Right renal pelvis (tissue), 4 donors: Measurements from ENCODE around the gene CLUH. TPM values are rescaled to one million over a fixed set of nuclear protein-coding genes. Genes with fewer than 3 reads are reported as not detected.

Source experiments
- DNase-seq, 4 donors: peaks; one replicate each; pipeline ENCODE4 v3.0.0-alpha.2; 2013; ENCODE audit warnings: low read depth in 4 of 4, low spot score in 3 of 4, missing footprints in 1 of 4
- polyA plus RNA-seq, 4 donors: library from polyadenylated mRNA; unstranded; fragments of 120-200 nt; gene quantifications; one replicate each; pipeline ENCODE4 v1.2.1, GENCODE V29; 2013; ENCODE audit not compliant: insufficient read length in 4 of 4

Gene CLUH
- polyA plus RNA-seq, 4 donors: 42.9 to 59.1 (median 54.9) TPM

DNA sequence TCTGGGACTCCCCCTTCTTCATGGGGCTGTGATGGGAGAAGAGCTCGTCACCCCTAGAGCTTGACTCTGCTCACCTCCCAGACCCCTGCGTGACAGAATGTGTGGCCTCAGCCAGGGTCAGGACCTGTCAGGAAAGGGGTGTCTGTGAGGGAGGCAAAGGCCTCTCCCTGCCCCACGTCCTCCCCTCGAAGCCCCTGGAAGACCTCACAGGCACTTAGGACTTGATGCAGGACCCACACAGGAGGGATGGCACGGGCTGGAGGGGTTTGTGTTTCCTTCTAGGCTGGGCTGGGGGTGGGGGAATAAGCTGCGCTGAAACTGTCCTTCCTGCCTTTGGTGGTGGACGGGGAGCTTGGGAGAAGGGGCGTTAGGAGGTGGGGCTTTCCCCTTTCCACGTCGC lies 11.0 kb upstream of the CLUH start:
- DNase-seq: no peak

- DNase-seq: no peak
These were observed 10.0 kb upstream of the CLUH start for GRCh38 chr17:2721603-2722002.

DNA sequence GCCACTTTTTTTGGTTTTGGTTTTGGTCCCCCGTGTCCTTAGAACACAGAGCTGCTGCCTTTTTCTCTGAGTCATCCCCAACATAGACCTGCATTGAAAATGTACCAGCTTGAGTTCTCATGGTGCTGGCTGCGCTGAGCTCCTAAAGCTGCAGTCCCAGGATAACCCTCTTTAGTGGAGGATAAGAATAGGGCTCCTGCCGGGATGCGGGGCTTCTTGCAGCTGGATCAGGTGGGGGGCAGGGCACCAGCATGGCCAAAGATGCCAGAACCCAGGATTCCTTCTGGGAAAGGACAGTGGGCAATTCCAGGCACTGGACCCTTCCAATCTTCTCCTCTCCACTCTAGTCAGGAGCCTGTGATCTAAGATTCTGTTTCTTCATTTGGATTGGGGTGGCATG lies 8.3 kb upstream of the CLUH start:
- DNase-seq: no peak

DNA sequence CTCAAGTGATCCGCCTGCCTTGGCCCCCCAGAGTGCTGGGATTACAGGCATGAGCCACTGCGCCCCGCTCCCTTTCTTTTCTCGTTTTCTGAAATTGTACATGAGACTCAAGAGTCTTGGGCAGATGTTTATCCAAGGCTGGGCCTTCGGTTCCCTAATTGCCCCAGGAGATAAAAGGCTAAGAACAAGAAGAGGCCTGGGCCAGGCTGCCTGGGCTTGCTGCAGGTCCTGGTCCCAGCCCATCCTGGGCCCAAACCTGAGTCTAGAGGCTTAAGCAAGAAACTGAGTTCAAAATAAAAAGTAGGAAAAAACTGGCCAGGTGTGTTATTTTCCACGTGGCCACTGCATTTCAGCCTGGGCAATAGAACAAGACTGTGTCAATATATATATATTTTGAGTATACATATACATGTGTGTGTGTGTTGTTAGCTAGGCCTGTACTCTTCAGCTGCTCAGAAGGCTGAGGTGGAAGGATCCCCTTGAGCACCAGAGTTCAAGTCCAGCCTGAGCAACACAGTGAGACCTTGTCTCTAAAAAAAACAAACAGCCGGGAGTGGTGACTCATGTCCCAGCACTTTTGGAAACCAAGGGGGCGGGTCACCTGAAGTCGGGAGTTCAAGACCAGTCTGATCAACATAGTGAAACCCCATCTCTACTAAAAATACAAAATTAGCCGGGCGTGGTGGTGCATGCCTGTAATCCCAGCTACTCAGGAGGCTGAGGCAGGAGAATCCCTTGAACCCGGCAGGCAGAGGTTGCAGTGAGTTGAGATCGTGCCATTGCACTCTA lies 6.8 kb upstream of the CLUH start:
- no peak for DNase-seq

DNA sequence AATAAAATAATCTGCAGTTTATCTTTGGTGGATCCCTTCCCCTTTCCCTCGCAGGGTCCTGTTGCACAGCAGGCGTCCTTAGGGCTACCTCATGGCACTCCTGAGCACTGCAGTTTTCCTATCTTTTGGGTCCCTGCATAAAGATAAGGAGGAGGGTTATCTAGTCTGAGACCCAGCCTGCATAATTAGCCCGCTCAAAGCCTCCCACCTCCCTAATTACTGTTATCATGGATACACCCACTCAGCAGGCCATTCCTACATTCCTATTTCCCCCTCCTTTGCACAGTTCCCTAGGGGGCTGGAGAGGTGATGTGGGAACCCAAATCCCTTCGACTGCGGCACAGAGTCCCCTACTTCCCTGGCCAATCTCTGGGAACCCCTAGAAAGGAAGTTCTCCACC lies 5.1 kb upstream of the CLUH start:
- no peak for DNase-seq

DNA sequence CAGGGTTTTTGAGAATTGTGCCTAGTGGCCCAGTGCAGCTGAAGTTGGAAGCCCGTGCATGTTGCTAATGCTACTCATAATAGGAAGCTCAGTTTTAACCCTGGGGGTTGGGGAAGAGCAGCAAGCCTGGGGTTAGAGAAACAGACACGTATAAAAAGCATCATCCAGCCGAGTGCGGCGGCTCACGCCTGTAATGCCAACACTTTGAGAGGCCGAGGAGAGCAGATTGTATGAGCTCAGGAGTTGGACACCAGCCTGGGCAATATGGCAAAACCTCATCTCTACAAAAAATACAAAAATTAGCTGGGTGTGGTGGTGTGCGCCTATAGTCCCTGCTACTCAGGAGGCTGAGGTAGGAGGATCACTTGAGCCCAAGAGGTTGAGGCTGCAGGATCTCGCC lies 2.3 kb upstream of the CLUH start:
- DNase-seq: no peak

DNA sequence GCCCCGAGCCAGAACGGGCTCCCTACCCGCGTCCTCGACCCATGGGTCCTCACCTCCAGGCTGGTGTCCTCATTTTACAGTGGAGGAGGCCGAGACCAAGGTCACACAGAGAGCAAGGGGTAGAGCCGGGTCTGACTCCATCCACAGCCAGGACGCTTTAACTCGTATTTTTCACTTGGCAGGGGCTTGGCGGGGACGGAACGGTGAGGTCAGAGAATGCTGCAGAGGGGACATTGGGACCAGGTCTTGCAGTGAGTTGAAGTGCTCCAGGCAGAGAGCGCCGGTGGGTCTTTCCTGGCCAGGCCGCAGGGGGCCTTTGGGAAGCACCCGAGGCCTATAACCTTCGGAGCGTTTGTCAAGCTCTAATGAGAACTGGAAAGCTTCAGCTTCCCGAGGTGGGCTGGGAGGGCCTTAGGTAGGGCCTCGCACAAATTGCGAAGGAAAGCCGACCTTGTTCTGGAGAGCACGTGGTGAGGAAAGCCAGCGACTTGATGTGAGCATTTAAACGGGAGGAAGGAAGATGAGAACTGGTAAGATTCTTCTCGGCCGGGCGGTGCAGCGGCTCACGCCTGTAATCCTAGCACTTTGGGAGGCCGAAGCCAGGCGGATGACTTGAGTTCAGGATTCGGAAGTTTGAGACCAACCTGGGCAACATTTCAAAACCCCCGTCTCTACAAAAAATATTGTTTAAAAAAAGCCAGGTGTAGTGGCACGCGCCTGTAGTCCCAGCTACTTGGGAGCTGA lies 908 bp upstream of the CLUH start:
- DNase-seq: no peak

GRCh38 chr17:2710803-2711607 lies 559 bp downstream of the CLUH start:
- no peak for DNase-seq

DNA sequence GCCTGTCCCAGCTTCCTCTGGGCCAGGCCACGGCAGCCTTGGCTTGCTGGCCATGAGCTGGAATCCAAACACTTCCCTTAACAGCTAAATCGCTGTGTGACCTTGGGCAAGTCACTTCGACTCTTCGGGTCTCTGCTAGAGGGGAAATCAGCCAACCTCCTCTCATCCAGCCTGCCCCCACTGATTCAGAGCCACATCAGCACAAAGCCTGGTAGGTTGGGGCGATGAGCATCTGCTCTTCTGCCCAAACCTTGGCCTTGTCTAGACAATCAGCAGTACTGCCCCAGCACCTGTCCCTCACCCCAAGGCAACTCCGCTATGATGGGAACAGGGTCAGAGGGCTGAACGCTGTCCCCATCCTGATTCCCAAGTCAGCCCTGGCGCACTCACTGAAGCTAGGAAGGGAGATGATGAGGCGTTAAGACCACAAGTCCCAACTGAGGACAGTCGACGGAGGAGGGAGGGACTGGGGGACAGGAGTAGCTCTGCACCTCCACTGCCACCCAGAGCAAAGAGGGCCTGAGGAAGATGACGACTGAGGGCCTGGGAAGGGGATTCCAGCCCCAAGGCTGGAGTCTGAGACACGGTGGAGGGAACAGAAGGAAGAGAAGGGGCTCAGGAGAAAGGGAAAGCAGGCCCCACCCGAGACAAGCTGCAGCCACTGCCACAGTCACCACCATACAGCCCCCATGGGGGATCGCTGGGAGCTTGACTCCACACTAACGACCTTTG lies 1.3 kb downstream of the CLUH start:
- no peak for DNase-seq

- DNase-seq: no peak
These were observed 2.3 kb downstream of the CLUH start for GRCh38 chr17:2709183-2709661.

DNA sequence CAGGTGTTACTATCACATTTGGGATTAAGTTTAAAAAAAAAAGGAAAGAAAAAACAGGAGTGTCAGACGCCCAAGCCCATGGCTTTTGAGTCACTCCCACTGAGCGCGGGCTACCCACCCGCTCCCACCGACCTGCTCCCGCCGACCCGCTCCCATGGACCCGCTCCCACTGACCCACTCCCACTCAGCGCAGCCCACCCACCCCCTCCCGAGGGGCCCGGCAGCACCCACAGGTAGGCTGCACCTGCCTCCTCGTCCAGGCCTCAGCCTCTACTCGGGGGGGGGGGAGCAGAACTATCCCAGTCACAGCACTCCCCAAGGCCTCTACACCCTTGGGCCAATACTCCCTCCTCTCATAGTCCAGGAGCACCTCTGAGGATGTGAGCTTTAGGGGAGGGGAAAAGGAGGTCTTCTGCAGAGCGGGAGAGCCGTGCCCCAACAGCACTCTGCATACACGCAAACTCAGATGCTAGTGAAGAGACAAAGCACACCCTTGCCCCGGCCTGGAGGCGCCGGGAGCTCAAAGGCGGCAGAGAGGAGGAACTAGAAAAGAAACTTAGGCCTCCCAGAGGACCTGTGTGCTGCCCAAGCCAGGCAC lies 2.9 kb downstream of the CLUH start:
- DNase-seq: no peak

DNA sequence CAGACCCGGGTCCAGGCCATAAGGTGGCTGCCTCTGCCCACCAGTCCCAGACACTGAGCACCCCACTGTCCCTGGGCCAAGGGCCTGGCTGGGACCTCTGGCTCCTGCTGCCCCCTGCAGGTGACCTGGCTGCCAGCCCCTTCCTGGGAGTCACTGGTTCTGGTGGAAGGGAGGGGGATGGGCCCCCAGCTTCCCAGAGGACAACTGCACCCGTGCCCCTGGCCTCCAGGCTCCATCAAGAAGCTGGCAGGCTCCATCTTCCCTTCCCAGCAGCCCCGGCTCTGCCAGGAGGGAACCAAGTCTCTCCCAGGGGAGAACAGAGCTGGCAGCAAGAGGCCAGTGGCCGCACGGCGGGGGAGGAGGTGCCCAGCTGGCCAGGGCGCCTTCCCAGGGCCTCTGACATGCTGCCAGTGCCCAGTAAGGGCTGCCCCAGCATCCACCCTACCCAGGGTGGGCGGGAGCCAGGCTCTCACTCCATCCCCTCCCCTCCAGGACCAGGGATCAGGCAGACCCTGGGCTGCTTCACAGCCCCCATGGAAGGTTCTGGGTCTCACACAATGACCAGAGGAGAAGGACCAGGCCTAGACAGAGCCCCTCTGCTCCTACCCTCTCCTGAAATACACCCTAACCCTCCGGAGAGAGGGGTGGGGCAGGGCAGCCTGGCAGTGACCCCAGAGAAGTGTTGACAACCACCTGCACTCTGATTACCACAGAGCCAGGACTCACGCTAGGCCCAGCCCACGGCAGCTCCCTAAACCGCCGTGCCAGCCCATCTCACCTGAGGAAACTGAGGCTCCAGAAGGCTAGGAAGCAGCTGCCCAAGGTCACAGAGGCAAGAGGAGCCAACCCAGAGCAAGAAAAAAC lies 3.6 kb downstream of the CLUH start:
- DNase-seq: no peak

DNA sequence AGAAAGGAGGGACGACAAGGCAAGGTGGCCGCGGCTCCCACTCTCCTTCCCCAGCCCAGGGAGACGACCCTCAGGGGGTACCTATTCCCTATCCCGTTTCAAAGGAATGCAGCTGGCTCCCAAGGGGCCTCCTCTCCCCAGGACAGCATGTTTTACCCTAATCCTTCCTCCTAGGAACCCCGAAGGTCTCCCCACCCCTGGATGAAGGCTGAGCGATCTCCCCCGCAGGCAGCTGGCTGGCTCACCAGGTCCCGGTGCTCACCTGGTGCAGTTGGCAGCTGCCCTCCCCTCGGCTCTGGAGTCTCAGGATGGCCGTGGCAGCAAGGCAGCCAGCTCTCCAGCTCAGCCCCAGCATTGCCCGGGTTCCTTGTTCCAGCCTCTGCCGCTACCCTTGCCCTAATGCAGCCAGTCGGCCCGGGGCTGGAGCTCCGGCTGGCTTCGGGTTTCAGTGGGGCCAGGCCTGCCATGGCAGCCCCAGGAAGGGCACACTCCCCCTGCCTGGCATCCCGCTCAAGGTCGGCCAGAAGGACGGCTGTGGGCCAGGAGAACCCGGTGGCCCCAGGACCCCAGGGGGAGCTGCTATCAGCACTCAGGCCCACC lies 4.6 kb downstream of the CLUH start:
- no peak for DNase-seq

DNA sequence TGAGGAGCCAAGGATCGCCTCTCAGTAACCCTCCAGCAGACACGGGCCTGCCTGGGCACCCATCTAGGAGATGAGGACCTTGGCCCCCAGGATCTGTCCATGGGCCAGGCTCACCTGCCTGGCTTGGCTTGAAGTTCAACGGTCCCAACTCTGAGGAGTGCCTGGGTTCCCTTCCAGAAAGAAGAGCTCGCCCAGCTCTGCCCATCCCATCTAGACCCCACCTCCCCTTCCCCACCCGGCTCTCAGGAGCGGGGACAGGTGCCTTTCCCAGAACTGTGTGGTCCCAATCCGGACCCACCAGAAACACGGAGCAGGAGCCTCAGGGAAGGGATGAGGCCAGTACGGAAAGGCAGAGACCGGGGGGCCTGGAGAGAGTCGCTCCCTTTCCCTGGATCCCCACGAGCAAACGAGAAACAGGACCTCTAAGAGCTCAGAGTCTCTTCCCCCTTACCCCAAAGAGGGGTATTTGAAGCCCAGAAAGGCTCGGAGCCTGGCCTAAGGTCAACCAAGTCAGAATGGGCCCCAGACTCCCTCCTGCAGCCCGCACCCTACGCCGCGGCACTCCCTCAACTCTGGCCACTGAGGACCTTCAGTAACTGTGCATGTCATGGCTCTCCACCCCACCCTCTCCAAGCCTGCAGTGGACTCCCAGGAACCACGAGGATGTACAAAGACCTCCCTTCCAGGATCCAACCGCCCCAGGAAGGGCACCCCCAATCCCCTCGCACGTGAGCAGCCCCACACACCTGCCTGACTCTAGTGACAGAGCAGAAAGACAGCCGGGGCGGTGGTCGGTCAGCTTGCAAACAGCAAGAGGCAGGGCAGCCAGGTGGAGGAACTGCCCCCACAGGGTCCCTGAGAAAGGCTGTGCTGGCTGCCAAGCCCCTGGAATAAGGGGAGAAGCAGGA lies 5.4 kb downstream of the CLUH start:
- DNase-seq: no peak

DNA sequence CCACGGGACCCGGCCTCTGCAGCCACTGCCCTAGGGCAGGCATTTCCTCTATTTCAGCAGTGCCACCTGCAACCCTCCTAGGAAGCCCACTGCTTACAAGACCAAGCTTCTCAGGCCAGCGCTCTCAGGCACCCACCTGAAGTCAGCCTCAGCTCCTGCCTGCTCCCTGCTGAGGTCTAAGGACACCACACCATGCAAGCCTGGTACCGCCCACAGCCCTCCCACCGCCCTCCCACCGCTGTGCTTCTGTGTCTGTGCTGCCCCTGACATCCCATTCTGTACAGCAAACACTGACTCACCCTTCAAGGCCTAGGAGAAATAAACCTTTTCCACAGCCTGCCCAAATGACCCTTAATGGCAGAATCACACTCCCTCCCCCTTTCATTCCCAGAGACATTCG lies 6.3 kb downstream of the CLUH start:
- no peak for DNase-seq

DNA sequence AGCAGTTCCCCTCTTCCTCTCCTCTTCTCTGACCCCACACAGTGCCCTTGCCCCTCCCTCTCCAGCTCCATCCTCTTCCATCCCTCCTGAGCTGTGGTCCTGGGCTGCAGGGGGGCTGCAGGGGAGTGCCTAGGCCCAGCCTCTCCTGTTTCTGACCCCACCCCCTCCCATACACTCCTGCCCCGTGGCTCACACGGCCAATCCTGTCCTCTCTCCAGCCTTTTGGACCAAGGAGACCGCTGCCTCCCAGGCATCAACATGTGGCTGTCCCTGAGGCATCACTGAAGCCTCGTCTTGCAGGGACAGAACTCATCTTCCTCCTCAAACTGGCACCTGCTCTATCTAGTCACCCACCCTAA lies 6.7 kb downstream of the CLUH start:
- DNase-seq: no peak

DNA sequence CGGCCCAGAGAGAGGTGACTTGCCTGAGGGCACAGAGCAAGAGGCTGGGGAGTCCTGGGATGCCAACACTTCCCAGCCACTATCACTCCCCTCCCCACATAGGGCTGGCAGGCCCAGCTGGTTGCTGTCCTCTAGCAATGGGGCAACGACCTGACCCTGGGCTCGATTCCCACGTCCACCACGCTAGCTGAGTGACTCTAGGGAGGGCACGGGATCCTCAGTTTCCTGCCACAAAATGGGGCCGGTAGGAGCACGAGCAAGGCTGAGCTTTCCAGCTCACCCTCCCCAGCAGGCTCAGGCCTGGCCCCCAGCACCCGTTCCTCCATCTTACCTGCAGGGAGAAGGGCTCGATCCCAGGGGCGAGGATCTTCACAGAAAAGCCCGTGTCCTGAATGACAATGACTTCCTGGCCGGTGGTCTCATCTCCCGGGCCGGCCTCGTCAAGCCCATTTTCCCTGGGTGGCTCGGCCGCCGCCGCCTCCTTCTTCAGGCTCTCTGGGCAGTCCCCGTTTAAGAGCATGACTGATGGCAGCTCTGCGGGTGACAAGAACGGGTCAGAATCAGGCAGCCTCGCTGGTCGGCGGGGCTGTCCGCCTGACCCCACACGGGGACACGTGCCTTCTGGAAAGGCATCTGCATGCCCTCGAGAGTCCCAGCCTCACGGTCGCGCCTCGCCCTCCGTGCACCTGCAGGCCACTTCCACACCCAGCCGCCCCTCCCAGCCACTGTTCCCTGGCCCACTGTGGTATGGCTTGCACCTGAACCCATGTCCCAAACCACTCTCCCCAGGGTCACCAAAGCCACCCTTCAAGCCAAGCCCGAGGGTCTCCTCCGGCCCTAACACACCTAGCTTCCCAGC lies 7.3 kb downstream of the CLUH start:
- DNase-seq: no peak
